Bronchial epithelial cell (primary cell): Measurements from ENCODE around the gene LAMP2. TPM values are rescaled to one million over a fixed set of nuclear protein-coding genes. Genes with fewer than 3 reads are reported as not detected.

Experiments used
- DNase-seq: peaks from one replicate; pipeline ENCODE4 v3.0.0-alpha.2; 2010; ENCODE audit warnings: low read depth
- FAIRE-seq: peaks from 2 replicates; lab custom pipeline; 2011; peaks lifted over from hg19 to GRCh38; lab: Jason Lieb, UNC
- H3K27me3 ChIP-seq: 2 replicates; pipeline ENCODE4 v1.5.1; 2011; ENCODE audit warnings: low read length; ENCODE audit not compliant: control insufficient read depth, insufficient read depth
- H3K36me3 ChIP-seq: 2 replicates; pipeline ENCODE4 v1.5.1; 2011; ENCODE audit warnings: low read length; ENCODE audit not compliant: control insufficient read depth, insufficient read depth
- H3K4me3 ChIP-seq: 2 replicates; pipeline ENCODE4 v1.5.1; 2011; ENCODE audit warnings: mild to moderate bottlenecking, low read depth, low read length, control low read depth
- CTCF ChIP-seq: IDR thresholded peaks from 2 replicates; pipeline ENCODE4 v1.5.1; 2011; ENCODE audit warnings: mild to moderate bottlenecking, moderate library complexity, low read length, control low read depth, inconsistent platforms; ENCODE audit not compliant: insufficient read depth, severe bottlenecking
- total RNA-seq: library from RNA; depleted of rRNA; stranded (reverse); fragments of >200 nt; gene quantifications from 2 replicates; pipeline ENCODE4 v1.2.1, GENCODE V29; 2014

LAMP2 gene
- total RNA-seq, result 112 and 118 TPM in 2 replicates

- no peak for TF ChIP-seq CTCF
- Histone ChIP-seq H3K36me3 (no peaks in the 10 kb centered on the region), H3K27me3 (no peaks in the 10 kb centered on the region), H3K4me3 (peak within 1 kb of the TSS; percentile 64)
- FAIRE-seq, result no peak
- DNase-seq, result peak; percentile 71
Measured at GRCh38 chrX:120468825-120469525, at the start of gene LAMP2. Gene LAMP2, minus strand, starts transcription at chrX:120469296. Its CDS starts 127 bp downstream, at chrX:120469169.

GRCh38 chrX:120517936-120518335 is 48.8 kb upstream of the LAMP2 start:
- FAIRE-seq (no peak), DNase-seq (peak; percentile 72)
- no peak overlapping the region for H3K4me3 ChIP-seq
- H3K27me3 ChIP-seq, result no peaks in the 10 kb centered on the region
- no peak for TF ChIP-seq CTCF
- no peaks in the 10 kb centered on the region for H3K36me3 ChIP-seq

GRCh38 chrX:120514236-120514635 is 45.1 kb upstream of the LAMP2 start:
- DNase-seq (peak; percentile 24), FAIRE-seq (no peak)
- Histone ChIP-seq H3K27me3 (no peaks in the 10 kb centered on the region), H3K4me3 (no peak overlapping the region), H3K36me3 (no peaks in the 10 kb centered on the region)
- peak; percentile 39 for TF ChIP-seq CTCF

- FAIRE-seq (no peak), DNase-seq (no peak)
- no peaks in the 10 kb centered on the region for H3K27me3 ChIP-seq
- no peaks in the 10 kb centered on the region for H3K36me3 ChIP-seq
- no peak for TF ChIP-seq CTCF
- no peak overlapping the region for H3K4me3 ChIP-seq
Measured at GRCh38 chrX:120512627-120513026, 43.5 kb upstream of the LAMP2 start.

- DNase-seq, result no peak
- no peaks in the 10 kb centered on the region for H3K27me3 ChIP-seq
- no peaks in the 10 kb centered on the region for H3K36me3 ChIP-seq
- no peak for TF ChIP-seq CTCF
- no peak for FAIRE-seq
- no peak overlapping the region for H3K4me3 ChIP-seq
Measured at GRCh38 chrX:120512222-120512621, 43.1 kb upstream of the LAMP2 start.

GRCh38 chrX:120504569-120504968 is 35.5 kb upstream of the LAMP2 start:
- DNase-seq, result peak; percentile 83
- FAIRE-seq, result no peak

More at GRCh38 chrX:120504569-120504968, 35.5 kb upstream of the LAMP2 start:
- Histone ChIP-seq H3K4me3 (no peak overlapping the region), H3K36me3 (no peaks in the 10 kb centered on the region), H3K27me3 (no peaks in the 10 kb centered on the region)
- no peak for TF ChIP-seq CTCF
